ENCODE data around the gene NCBP2L.

- TF ChIP-seq CTCF (IDR thresholded peaks at IDR 0.05) (no peak), POLR2A (IDR thresholded peaks at IDR 0.05) (no peak)
Measured at GRCh38 chrX:107730991-107731766, 46.4 kb upstream of the NCBP2L start.

Measured in heart left ventricle (tissue), 13 donors.